Effector memory CD4-positive, alpha-beta T cell (primary cell): ENCODE results near the gene TRIM56.

Source experiments
- DNase-seq, 3 donors: peaks; one replicate each; pipeline ENCODE4 v3.0.0-alpha.2; 2020
- H3K27ac ChIP-seq: 2 replicates; pipeline ENCODE4 v1.7.0; 2013; ENCODE audit warnings: mild to moderate bottlenecking, low read length, moderate library complexity; ENCODE audit not compliant: insufficient read depth, poor library complexity, severe bottlenecking
- H3K27me3 ChIP-seq: replicated peaks from 2 replicates; pipeline ENCODE4 v1.7.0; 2013; ENCODE audit warnings: mild to moderate bottlenecking, low read length; ENCODE audit not compliant: insufficient read depth, control insufficient read depth, poor library complexity, severe bottlenecking
- H3K36me3 ChIP-seq: 2 replicates; pipeline ENCODE4 v1.7.0; 2013; ENCODE audit warnings: mild to moderate bottlenecking, low read length, moderate library complexity; ENCODE audit not compliant: control insufficient read depth, insufficient read depth
- H3K4me1 ChIP-seq: 2 replicates; pipeline ENCODE4 v1.7.0; 2013; ENCODE audit warnings: low read length, mild to moderate bottlenecking; ENCODE audit not compliant: control insufficient read depth, insufficient read depth, poor library complexity, severe bottlenecking
- H3K4me3 ChIP-seq: 2 replicates; pipeline ENCODE4 v1.7.0; 2013; ENCODE audit warnings: low read length, low read depth, mild to moderate bottlenecking; ENCODE audit not compliant: insufficient read depth, poor library complexity, severe bottlenecking
- H3K9me3 ChIP-seq: 2 replicates; pipeline ENCODE4 v1.7.0; 2013; ENCODE audit warnings: mild to moderate bottlenecking, low read length, moderate library complexity; ENCODE audit not compliant: control insufficient read depth

TRIM56 gene

GRCh38 chr7:101140746-101141382, 55.6 kb downstream of the TRIM56 start:
- no peak overlapping the region for H3K4me3 ChIP-seq
- H3K36me3 ChIP-seq: no peaks in the 10 kb centered on the region
- no peak overlapping the region for H3K27ac ChIP-seq
- H3K9me3 ChIP-seq: no peaks in the 10 kb centered on the region
- no peaks in the 10 kb centered on the region for H3K27me3 ChIP-seq
- no peak for DNase-seq
- peaks cover 11% of the 10 kb centered on the region for H3K4me1 ChIP-seq
